HL-60/S4 treated with retinoic acid at 250 ng/mL for 4 days and 3 days (cell line): Measurements from ENCODE around the gene SEPTIN14.
"Not testable (repeated sequence)": the region's sequence is repeated elsewhere in the genome, so short reads cannot be mapped to it uniquely, and the experiment has no call there.

Experiments used
- in situ Hi-C: fragments of 300-500 bp; cut with MboI; formaldehyde crosslinking; loops from 2 replicates; pipeline ENCODE4 v1.7.0; 2022; ENCODE audit warnings: low sequenced_read_pairs

SEPTIN14 gene

GRCh38 chr7:55862652-55863051, at the start of gene SEPTIN14:
Gene SEPTIN14 (minus strand): TSS chr7:55862752. CDS start chr7:55861996, 756 bp downstream.
- in situ Hi-C loops = not testable (repeated sequence)

- in situ Hi-C loops = no loop called here
These were observed 41.6 kb upstream of the SEPTIN14 start for GRCh38 chr7:55903985-55904759.

- in situ Hi-C loops = not testable (repeated sequence)
These were observed 38.5 kb upstream of the SEPTIN14 start for GRCh38 chr7:55901059-55901458.

- in situ Hi-C loops = no loop called here
These were observed 35.7 kb upstream of the SEPTIN14 start for GRCh38 chr7:55898287-55898686.

- in situ Hi-C loops = no loop called here
These were observed 32.5 kb upstream of the SEPTIN14 start for GRCh38 chr7:55895021-55895420.

- in situ Hi-C loops = no loop called here
These were observed 31.4 kb upstream of the SEPTIN14 start for GRCh38 chr7:55893940-55894339.

- in situ Hi-C loops = not testable (repeated sequence)
These were observed 25.8 kb upstream of the SEPTIN14 start for GRCh38 chr7:55888378-55888777.

GRCh38 chr7:55887821-55888247, 25.3 kb upstream of the SEPTIN14 start:
- in situ Hi-C loops = no loop called here

GRCh38 chr7:55884321-55884720, 21.8 kb upstream of the SEPTIN14 start:
- in situ Hi-C loops = no loop called here

- in situ Hi-C loops = no loop called here
These were observed 16.1 kb upstream of the SEPTIN14 start for GRCh38 chr7:55878691-55879090.

- in situ Hi-C loops = no loop called here
These were observed 14.8 kb upstream of the SEPTIN14 start for GRCh38 chr7:55877308-55877707.

- in situ Hi-C loops = no loop called here
These were observed 11.2 kb upstream of the SEPTIN14 start for GRCh38 chr7:55873765-55874164.

GRCh38 chr7:55871932-55872485, 9.5 kb upstream of the SEPTIN14 start:
- in situ Hi-C loops = no loop called here

GRCh38 chr7:55868989-55869388, 6.4 kb upstream of the SEPTIN14 start:
- in situ Hi-C loops = not testable (repeated sequence)

- in situ Hi-C loops = not testable (repeated sequence)
These were observed 17.4 kb downstream of the SEPTIN14 start for GRCh38 chr7:55845164-55845563.

- in situ Hi-C loops = no loop called here
These were observed 24.0 kb downstream of the SEPTIN14 start for GRCh38 chr7:55838595-55838994.

- in situ Hi-C loops = no loop called here
These were observed 35.0 kb downstream of the SEPTIN14 start for GRCh38 chr7:55827577-55827976.

GRCh38 chr7:55818686-55819085, 43.9 kb downstream of the SEPTIN14 start:
- in situ Hi-C loops = no loop called here

- in situ Hi-C loops = not testable (repeated sequence)
These were observed 65.3 kb downstream of the SEPTIN14 start for GRCh38 chr7:55797260-55797659.

- in situ Hi-C loops = no loop called here
These were observed 68.0 kb downstream of the SEPTIN14 start for GRCh38 chr7:55794527-55794926.

- in situ Hi-C loops = no loop called here
These were observed 70.5 kb downstream of the SEPTIN14 start for GRCh38 chr7:55792048-55792447.

GRCh38 chr7:55787796-55788195, 74.8 kb downstream of the SEPTIN14 start:
- in situ Hi-C loops = no loop called here
